ENCODE data around the gene TMEM132A.

The TMEM132A gene

DNA sequence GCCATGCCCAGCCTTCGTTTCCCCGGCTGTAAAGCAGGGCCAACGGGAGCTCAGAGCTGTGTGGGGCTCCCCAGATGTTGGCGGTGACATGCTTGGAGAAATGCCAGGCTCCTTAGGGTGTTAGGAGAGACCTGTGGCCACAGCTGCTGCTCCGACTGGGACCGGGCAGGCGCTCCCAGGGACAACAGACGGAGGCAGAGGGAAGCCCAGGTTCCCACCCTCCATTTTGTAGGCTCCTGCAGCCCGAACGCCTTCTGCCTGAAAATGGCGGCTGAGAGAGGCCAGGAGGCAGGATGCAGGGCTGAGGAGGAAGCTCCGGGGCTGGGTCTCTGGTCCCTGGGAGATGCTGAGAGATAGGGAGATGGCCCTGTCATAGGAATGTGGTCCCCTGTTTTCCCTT is 57.3 kb downstream of the TMEM132A start:
- TF ChIP-seq CTCF (IDR thresholded peaks at IDR 0.05; ENCODE audit: control insufficient read depth, extremely low read depth, insufficient read depth) = no peak
- no peak overlapping the region for H3K4me3 ChIP-seq (ENCODE audit: low read depth, low read length)

DNA sequence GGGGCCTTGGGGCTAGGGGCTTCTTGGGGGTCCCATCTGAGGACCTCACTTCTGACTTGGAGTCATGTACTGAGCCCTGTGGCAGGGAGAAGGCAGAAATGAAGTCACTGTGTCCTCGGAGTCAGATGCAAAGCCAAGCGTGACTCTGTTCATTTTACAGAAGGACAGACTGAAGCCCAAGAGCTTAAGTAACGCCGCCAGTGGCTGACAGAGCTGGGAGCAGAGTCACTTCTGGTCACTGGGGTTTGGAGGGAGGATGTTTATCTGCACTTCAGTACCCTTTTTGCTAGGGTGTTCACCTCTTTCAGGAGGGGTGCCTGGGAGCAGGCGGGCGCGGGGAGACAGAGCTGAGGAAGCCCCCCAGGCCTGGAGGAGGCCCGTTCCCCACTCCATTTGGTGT is 57.9 kb downstream of the TMEM132A start:
- TF ChIP-seq CTCF (IDR thresholded peaks at IDR 0.05; ENCODE audit: control insufficient read depth, extremely low read depth, insufficient read depth) = no peak
- H3K4me3 ChIP-seq (ENCODE audit: low read depth, low read length) = no peak overlapping the region
- no peak for DNase-seq (ENCODE audit: low read depth)

More for the DNA sequence above, 57.3 kb downstream of the TMEM132A start:
- no peak for DNase-seq (ENCODE audit: low read depth)

DNA sequence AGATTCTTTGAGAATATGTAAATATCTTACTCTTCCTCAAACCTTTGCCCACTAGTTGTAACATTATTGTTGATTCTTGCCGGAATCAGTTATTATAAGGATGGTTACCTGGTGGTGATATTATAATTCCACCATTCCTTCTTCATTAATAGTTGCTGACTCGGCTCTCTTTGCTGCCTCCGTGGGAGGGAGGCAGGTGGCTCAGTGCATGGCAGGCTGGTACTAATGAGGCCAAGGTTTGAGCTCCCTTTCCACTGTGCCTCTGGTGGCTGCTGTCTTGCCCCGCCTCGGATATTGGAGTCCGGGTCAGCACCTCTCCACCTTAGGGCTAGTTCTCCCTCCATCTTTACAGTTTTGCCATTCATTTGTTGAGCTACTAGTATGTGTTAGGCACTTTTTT is 59.9 kb downstream of the TMEM132A start:
- no peak for DNase-seq (ENCODE audit: low read depth)
- TF ChIP-seq CTCF (IDR thresholded peaks at IDR 0.05; ENCODE audit: control insufficient read depth, extremely low read depth, insufficient read depth) = no peak
- H3K4me3 ChIP-seq (ENCODE audit: low read depth, low read length) = no peak overlapping the region

DNA sequence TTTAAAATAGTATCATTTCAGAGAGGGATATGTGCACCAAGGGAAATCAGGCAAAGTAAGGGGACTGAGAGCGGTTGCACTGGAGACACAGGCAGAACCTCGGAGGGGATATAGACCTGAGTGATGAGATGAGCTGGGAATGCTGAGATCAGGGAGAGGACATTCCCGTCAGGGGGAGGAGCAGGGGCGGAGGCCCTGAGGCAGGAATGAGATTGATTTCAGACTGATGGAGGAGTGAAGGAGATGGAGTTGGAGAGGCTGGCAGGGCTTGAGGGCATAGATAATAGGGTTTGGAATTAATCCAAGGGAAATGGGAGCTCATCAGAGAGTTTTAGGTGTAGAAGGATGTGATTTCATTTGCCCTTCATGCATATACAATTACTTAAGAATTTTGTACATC is 60.4 kb downstream of the TMEM132A start:
- no peak overlapping the region for H3K4me3 ChIP-seq (ENCODE audit: low read depth, low read length)
- no peak for TF ChIP-seq CTCF (IDR thresholded peaks at IDR 0.05; ENCODE audit: control insufficient read depth, extremely low read depth, insufficient read depth)
- DNase-seq (ENCODE audit: low read depth) = no peak

DNA sequence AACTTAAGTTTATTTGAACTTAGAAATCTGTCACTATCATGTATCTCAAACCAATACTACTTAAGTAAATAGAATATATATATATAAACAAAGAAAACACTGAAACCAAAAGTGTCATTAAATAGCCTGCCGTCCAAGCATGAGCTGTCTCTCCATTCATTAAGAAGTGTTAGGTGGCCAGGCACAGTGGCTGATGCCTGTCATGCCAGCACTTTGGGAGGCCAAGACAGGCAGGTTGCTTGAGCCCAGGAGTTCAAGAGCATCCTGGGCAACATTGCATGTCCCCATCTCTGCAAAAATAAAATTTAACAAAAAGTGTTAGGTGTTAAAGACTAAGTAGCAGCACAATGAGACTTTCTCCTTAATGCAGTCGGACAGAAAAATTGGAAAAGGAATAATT is 61.2 kb downstream of the TMEM132A start:
- TF ChIP-seq CTCF (IDR thresholded peaks at IDR 0.05; ENCODE audit: control insufficient read depth, extremely low read depth, insufficient read depth) = no peak
- no peak for DNase-seq (ENCODE audit: low read depth)
- H3K4me3 ChIP-seq (ENCODE audit: low read depth, low read length) = no peak overlapping the region

DNA sequence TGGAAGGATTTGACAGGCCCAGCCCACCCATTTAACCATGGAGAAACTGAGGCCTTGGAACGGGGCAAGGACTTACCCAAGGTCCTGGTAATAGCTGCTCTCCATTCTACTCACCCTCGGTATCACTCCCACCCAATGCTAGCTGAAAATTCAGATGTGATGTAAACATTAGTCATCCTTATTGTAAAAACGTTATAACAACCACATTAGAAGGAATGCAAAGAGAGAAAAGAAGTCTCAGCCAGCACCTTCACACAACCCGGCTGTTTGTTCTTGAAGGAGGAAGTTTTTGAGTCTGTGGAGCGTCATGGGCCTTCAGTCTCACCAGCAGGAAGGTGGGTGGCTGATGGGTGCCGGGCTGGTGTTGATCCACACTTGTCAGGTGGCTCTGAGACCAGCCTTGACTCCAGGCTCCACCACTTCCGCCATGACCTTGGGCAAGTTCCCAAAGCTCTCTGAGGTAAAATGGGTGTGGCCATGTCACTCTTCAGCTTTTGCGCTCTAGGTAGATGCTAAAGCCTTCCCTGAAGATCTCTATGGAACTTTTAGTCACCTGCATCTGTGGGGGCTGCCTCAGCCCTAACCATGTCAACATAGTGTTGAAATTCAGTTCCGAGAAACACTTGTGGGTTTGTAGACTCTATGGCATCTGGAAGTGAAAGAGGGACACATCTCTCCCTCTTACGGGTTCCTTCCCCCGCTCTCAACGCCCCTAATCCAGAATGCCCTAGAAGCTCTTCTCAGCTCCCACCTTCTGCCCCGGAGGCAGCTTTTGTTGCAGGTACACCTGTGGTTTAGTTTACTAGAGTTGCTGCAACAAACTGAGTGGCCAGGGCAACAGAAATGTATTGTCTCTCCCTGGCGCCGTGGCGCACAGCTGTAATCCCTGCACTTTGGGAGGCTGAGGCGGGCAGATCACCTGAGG is 62.0 kb downstream of the TMEM132A start:
- TF ChIP-seq CTCF (IDR thresholded peaks at IDR 0.05; ENCODE audit: control insufficient read depth, extremely low read depth, insufficient read depth) = no peak
- DNase-seq (ENCODE audit: low read depth) = no peak
- H3K4me3 ChIP-seq (ENCODE audit: low read depth, low read length) = no peak overlapping the region

Data from LNCaP clone FGC (cell line).